HepG2 (cell line): ENCODE measurements around the gene LZTFL1. TPM values are rescaled to one million over a fixed set of nuclear protein-coding genes. Genes with fewer than 3 reads are reported as not detected.

ENCODE experiments used
- AGO2 ChIP-seq: fragments of 200-400 bp; formaldehyde crosslinking; optimal IDR thresholded peaks from 2 replicates; pipeline ENCODE3; 2017; ENCODE audit warnings: mild to moderate bottlenecking, low read depth, low read length, moderate library complexity
- ATAD3A ChIP-seq: sonication (generic); formaldehyde crosslinking; IDR thresholded peaks from 2 replicates; pipeline ENCODE4 v1.4.0; 2020; ENCODE audit warnings: missing genetic modification reagents
- CBFB ChIP-seq: sonication (generic); formaldehyde crosslinking; IDR thresholded peaks from 2 replicates; pipeline ENCODE4 v1.4.0; 2020; ENCODE audit warnings: missing genetic modification reagents
- GATA4 ChIP-seq: sonication (generic); IDR thresholded peaks from 2 replicates; pipeline ENCODE4 v1.6.1; 2016; ENCODE audit warnings: antibody characterized with exemption, low read depth, borderline replicate concordance
- HNRNPL ChIP-seq: fragments of 200-400 bp; formaldehyde crosslinking; IDR thresholded peaks from 2 replicates; pipeline ENCODE4 v1.6.1; 2017; ENCODE audit warnings: mild to moderate bottlenecking, low read depth, low read length
- KDM2A ChIP-seq: sonication (generic); formaldehyde crosslinking; IDR thresholded peaks from 2 replicates; pipeline ENCODE4 v1.4.0; 2020; ENCODE audit warnings: low read depth, missing genetic modification reagents, borderline replicate concordance
- KMT2A ChIP-seq: sonication (generic); formaldehyde crosslinking; IDR thresholded peaks from 2 replicates; pipeline ENCODE4 v1.4.0; 2020; ENCODE audit warnings: missing genetic modification reagents
- MTF2 ChIP-seq: sonication (generic); formaldehyde crosslinking; IDR thresholded peaks from 2 replicates; pipeline ENCODE4 v1.5.0; 2020; ENCODE audit warnings: missing genetic modification reagents, borderline replicate concordance
- PHF8 ChIP-seq: sonication (generic); formaldehyde crosslinking; IDR thresholded peaks from 2 replicates; pipeline ENCODE4 v1.5.0; 2020; ENCODE audit warnings: missing genetic modification reagents
- RFXAP ChIP-seq: sonication (generic); formaldehyde crosslinking; IDR thresholded peaks from 2 replicates; pipeline ENCODE4 v1.4.0; 2020; ENCODE audit warnings: missing genetic modification reagents, borderline replicate concordance
- SRSF9 ChIP-seq: fragments of 200-400 bp; formaldehyde crosslinking; IDR thresholded peaks from 2 replicates; pipeline ENCODE4 v1.6.1; 2018; ENCODE audit warnings: borderline replicate concordance, mild to moderate bottlenecking, low read depth, low read length; ENCODE audit not compliant: insufficient read depth, poor library complexity, severe bottlenecking
- TCF7L2 ChIP-seq: IDR thresholded peaks from 2 replicates; pipeline ENCODE4 v1.6.1; 2011; ENCODE audit warnings: mild to moderate bottlenecking, low read depth, low read length, moderate library complexity
- ZNF205 ChIP-seq: IDR thresholded peaks from 2 replicates; pipeline ENCODE4 v1.6.1; 2018; ENCODE audit warnings: missing biosample characterization, missing genetic modification reagents
- ZNF256 ChIP-seq: sonication (generic); formaldehyde crosslinking; conservative IDR thresholded peaks from 2 replicates; pipeline ENCODE4 v1.4.0; 2020; ENCODE audit warnings: missing genetic modification reagents
- ZNF264 ChIP-seq: sonication (generic); formaldehyde crosslinking; IDR thresholded peaks from 2 replicates; pipeline ENCODE4 v1.4.0; 2020; ENCODE audit warnings: missing genetic modification reagents
- ZNF317 ChIP-seq: sonication (generic); formaldehyde crosslinking; IDR thresholded peaks from 2 replicates; pipeline ENCODE4 v1.5.0; 2020; ENCODE audit warnings: mild to moderate bottlenecking, missing genetic modification reagents
- ZNF552 ChIP-seq: sonication (generic); formaldehyde crosslinking; IDR thresholded peaks from 2 replicates; pipeline ENCODE4 v1.9.0; 2022; ENCODE audit warnings: missing genetic modification reagents, mild to moderate bottlenecking, borderline replicate concordance
- ZNF749 ChIP-seq: sonication (generic); formaldehyde crosslinking; IDR thresholded peaks from 2 replicates; pipeline ENCODE4 v1.8.0; 2022; ENCODE audit warnings: mild to moderate bottlenecking, missing genetic modification reagents, moderate library complexity, borderline replicate concordance
- polyA plus RNA-seq, 8 experiments: library from polyadenylated mRNA; depleted of rRNA in 3 of 8; stranded (reverse) in 7 of 8; unstranded in 1 of 8; fragments of >200 nt; fragmentation: Illumina TruSeq in 4 of 8; extraction: Trizol in 4 of 8; gene quantifications; 2 replicates each; pipeline versions ENCODE4 v1.2.1 to v1.2.3, GENCODE V29; 2011 to 2016; ENCODE audit warnings: low read depth in 4 of 8, missing spikeins in 1 of 8, mixed read lengths in 1 of 8; ENCODE audit not compliant: insufficient read depth in 1 of 8
- total RNA-seq, 5 experiments: library from RNA; depleted of rRNA; stranded (reverse); fragments of >200 nt; fragmentation: Illumina TruSeq; extraction: Trizol; gene quantifications; 2 replicates each; pipeline ENCODE4 v1.2.3, GENCODE V29; 2016; ENCODE audit warnings: low read depth in 1 of 5
- TF ChIP-seq, protein P1 (sequence below): fragments of 450-650 bp; IDR thresholded peaks from 2 replicates; pipeline ENCODE4 v1.6.1; 2016
- TF ChIP-seq, protein P2 (sequence below): sonication (generic); formaldehyde crosslinking; IDR thresholded peaks from 2 replicates; pipeline ENCODE4 v1.4.0; 2020; ENCODE audit warnings: missing genetic modification reagents
- TF ChIP-seq, protein P3 (sequence below): sonication (generic); IDR thresholded peaks from 2 replicates; pipeline ENCODE4 v1.6.1; 2016; ENCODE audit warnings: low read depth, borderline replicate concordance
- TF ChIP-seq, protein P4 (sequence below): sonication (generic); formaldehyde crosslinking; IDR thresholded peaks from 2 replicates; pipeline ENCODE4 v1.4.0; 2020; ENCODE audit warnings: mild to moderate bottlenecking, missing genetic modification reagents

Gene LZTFL1
- total and polyA plus RNA-seq, 2 of the 13 experiments (the other 11 are each of a cell fraction or from before 2014, with no cell fraction given) = 16.6 to 17.2 TPM

DNA sequence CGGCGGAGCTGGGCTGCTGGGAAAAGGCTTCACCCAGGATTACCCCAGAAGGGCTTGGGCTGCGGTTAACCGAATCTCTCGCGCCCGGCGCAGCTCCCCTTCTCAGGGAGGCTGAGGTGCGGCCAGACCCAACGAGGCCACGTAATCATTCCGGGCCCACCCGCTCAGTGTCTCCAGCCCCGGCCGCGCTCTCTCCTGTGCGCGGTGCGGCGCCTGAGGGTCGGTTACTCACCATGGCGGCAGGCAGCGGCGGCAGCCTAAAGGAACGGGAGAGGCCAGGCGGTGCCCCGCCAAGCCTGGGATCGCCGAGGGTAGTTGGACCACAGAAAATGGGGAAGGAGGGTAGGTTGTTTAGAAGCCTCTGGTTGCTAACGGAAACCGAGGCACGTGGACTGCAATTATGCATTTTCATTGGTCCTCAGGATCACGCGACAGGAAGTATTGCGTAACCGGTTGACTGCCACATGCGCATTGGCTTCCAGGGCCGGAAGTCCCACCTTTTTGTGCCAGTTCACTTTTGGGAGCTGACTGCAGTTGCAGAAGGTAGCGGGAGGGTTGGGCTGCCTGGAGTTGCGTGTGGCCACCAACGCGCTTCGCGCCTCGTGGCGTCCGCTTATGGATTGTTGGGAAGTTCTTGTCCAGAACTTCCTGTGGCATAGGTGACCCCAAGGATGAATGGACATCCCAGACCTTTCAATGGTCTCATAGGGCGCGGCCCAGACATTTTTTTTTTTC, at the start of gene LZTFL1 (continued):
- TF ChIP-seq, protein P1, sequence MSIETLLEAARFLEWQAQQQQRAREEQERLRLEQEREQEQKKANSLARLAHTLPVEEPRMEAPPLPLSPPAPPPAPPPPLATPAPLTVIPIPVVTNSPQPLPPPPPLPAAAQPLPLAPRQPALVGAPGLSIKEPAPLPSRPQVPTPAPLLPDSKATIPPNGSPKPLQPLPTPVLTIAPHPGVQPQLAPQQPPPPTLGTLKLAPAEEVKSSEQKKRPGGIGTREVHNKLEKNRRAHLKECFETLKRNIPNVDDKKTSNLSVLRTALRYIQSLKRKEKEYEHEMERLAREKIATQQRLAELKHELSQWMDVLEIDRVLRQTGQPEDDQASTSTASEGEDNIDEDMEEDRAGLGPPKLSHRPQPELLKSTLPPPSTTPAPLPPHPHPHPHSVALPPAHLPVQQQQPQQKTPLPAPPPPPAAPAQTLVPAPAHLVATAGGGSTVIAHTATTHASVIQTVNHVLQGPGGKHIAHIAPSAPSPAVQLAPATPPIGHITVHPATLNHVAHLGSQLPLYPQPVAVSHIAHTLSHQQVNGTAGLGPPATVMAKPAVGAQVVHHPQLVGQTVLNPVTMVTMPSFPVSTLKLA = peak; percentile 89
- TF ChIP-seq KMT2A (CRISPR knock-in tag) (no peak; the same call in 1 of the 2 replicates), GATA4 (0 out of 2 replicates have a peak, but pooled peaks have one; percentile 26), ZNF256 (CRISPR knock-in tag) (no peak), ZNF749 (no peak), ATAD3A (CRISPR knock-in tag) (no peak), PHF8 (CRISPR knock-in tag) (peak; percentile 87), CBFB (CRISPR knock-in tag) (peak; percentile 37; the same call in 1 of the 2 replicates), ZNF205 (peak; percentile 70; the same call in 1 of the 2 replicates), ZNF552 (CRISPR knock-in tag) (peak; percentile 53; the same call in 1 of the 2 replicates), ZNF317 (0 out of 2 replicates have a peak, but pooled peaks have one; percentile 43), KDM2A (CRISPR knock-in tag) (peak; percentile 53; the same call in 1 of the 2 replicates), SRSF9 (no peak), TCF7L2 (no peak), ZNF264 (CRISPR knock-in tag) (no peak; the same call in 1 of the 2 replicates), HNRNPL (0 out of 2 replicates have a peak, but pooled peaks have one; percentile 17), RFXAP (CRISPR knock-in tag) (peak; percentile 61; the same call in 1 of the 2 replicates), AGO2 (peak; percentile 18), MTF2 (0 out of 2 replicates have a peak, but pooled peaks have one; percentile 5)
- TF ChIP-seq, protein P2, sequence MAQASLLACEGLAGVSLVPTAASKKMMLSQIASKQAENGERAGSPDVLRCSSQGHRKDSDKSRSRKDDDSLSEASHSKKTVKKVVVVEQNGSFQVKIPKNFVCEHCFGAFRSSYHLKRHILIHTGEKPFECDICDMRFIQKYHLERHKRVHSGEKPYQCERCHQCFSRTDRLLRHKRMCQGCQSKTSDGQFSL (CRISPR knock-in tag) = no peak
- TF ChIP-seq, protein P3, sequence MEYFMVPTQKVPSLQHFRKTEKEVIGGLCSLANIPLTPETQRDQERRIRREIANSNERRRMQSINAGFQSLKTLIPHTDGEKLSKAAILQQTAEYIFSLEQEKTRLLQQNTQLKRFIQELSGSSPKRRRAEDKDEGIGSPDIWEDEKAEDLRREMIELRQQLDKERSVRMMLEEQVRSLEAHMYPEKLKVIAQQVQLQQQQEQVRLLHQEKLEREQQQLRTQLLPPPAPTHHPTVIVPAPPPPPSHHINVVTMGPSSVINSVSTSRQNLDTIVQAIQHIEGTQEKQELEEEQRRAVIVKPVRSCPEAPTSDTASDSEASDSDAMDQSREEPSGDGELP = no peak
- TF ChIP-seq, protein P4, sequence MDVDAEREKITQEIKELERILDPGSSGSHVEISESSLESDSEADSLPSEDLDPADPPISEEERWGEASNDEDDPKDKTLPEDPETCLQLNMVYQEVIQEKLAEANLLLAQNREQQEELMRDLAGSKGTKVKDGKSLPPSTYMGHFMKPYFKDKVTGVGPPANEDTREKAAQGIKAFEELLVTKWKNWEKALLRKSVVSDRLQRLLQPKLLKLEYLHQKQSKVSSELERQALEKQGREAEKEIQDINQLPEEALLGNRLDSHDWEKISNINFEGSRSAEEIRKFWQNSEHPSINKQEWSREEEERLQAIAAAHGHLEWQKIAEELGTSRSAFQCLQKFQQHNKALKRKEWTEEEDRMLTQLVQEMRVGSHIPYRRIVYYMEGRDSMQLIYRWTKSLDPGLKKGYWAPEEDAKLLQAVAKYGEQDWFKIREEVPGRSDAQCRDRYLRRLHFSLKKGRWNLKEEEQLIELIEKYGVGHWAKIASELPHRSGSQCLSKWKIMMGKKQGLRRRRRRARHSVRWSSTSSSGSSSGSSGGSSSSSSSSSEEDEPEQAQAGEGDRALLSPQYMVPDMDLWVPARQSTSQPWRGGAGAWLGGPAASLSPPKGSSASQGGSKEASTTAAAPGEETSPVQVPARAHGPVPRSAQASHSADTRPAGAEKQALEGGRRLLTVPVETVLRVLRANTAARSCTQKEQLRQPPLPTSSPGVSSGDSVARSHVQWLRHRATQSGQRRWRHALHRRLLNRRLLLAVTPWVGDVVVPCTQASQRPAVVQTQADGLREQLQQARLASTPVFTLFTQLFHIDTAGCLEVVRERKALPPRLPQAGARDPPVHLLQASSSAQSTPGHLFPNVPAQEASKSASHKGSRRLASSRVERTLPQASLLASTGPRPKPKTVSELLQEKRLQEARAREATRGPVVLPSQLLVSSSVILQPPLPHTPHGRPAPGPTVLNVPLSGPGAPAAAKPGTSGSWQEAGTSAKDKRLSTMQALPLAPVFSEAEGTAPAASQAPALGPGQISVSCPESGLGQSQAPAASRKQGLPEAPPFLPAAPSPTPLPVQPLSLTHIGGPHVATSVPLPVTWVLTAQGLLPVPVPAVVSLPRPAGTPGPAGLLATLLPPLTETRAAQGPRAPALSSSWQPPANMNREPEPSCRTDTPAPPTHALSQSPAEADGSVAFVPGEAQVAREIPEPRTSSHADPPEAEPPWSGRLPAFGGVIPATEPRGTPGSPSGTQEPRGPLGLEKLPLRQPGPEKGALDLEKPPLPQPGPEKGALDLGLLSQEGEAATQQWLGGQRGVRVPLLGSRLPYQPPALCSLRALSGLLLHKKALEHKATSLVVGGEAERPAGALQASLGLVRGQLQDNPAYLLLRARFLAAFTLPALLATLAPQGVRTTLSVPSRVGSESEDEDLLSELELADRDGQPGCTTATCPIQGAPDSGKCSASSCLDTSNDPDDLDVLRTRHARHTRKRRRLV (CRISPR knock-in tag) = 0 out of 2 replicates have a peak, but pooled peaks have one; percentile 66
